Raji (cell line): ENCODE data around the gene EIF5AL1.

Experiments
- POLR2A ChIP-seq: IDR thresholded peaks from 2 replicates; pipeline ENCODE4 v1.6.1; 2011; ENCODE audit warnings: low read depth, low read length, control low read depth; ENCODE audit not compliant: insufficient read depth

Gene EIF5AL1

GRCh38 chr10:79496896-79497295, 15.4 kb upstream of the EIF5AL1 start:
- TF ChIP-seq POLR2A = no peak

DNA sequence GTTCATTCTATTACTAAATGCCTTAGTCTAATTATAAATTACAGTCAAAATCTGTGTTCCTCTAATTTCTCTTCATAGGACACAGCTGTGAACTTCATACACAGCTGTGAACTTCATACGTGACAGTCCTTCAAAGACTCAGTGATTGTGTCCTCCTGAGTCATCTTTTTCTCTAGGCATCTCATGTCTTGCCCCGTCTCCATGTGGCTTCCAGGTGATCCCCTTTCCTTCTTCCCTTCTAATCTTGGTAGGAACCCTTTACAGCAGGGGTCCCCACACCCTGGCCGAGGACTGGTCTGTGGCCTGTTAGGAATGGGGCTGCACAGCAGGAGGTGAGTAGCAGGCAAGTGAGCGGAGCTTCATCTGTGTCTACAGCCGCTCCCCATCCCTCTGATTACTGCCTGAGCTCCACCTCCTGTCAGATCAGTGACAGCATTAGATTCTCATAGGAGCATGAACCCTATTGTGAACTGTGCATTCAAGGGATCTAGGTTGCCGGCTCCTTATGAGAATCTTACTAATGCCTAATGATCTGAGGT, 14.0 kb upstream of the EIF5AL1 start:
- no peak for TF ChIP-seq POLR2A

DNA sequence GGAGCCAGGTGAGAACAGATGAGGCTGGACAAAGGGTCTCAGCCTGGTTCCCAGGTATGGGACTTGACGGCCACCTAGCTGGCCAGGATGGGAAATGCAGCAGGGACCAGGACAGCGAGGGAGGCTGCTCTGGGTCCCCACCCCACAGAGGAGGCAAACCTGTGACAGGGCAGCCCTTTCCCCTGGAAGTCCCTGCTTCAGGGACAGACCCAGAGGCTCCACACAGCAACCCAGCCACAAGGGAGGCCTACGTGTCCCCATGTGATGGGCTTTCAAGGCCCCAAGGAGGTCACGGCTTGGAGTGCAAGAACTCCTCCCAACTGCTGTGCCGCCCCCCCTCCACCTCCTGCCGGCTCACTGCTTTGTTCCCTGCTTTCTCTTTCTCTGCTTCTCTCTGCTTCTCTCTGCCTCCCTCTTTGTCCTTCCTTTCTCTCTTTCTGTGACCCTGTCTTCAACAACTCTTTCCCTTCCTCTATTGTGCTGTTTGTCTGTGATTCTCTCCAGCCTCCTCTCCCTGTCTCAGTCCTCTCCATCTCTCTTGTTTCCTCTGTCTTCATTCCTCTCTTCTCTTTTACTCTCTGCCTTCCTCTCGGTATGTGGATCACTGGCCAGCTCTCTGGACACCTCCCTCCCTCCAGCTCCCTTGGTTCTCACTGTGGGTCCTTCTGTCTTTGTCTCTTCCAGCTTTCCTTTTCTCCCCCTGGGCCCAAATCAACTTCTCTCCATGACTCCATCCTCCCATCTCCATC, 9.6 kb upstream of the EIF5AL1 start:
- no peak for TF ChIP-seq POLR2A

- TF ChIP-seq POLR2A = no peak
Measured at GRCh38 chr10:79505829-79506228, 6.5 kb upstream of the EIF5AL1 start.

DNA sequence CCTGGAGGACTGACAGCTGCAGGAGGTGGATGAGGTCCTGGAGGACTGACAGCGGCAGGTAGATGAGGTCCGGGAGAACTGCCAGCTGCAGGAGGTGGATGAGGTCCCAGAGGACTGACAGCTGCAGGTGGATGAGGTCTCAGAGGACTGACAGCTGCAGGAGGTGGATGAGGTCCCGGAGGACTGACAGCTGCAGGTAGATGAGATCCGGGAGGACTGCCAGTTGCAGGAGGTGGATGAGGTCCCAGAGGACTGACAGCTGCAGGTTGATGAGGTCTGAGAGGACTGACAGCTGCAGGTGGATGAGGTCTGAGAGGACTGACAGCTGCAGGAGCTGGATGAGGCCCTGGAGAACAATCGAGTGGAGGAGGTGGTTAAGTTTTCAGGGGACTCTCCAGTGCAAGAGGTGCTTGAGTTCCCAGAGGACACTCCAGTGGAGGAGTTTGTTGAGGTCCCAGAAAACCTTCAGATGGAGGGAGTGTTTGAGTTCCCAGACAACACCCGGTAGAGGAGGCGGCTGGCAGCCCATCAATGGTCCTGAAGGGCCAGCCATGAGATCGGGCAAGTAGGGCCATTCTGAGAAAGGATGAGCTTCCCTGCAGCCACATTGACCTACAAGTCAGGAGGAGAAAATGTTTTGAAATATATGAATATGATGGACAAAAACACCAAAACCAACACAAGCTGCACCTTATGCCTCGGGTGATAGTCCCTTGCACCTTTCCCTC, 4.7 kb upstream of the EIF5AL1 start:
- no peak for TF ChIP-seq POLR2A

DNA sequence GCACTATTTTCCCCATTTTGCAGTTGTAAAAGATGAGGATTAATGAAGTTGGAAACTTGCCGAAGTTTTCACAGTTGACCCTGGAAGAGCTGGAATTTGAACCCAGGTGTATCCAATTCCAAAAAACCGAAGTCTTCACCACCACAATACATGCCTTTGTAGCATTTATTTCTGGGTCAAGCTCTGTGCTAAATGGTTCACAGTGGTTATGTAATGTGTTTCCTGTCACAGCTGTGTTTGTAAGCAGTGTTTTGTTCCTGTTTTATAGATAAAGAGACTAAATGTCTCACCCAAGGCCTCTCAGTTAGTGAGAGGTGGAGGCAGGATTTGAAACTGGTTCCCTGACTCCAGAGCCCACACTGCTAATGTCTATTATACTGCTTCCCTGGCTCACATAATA, 30.3 kb downstream of the EIF5AL1 start:
- no peak for TF ChIP-seq POLR2A

DNA sequence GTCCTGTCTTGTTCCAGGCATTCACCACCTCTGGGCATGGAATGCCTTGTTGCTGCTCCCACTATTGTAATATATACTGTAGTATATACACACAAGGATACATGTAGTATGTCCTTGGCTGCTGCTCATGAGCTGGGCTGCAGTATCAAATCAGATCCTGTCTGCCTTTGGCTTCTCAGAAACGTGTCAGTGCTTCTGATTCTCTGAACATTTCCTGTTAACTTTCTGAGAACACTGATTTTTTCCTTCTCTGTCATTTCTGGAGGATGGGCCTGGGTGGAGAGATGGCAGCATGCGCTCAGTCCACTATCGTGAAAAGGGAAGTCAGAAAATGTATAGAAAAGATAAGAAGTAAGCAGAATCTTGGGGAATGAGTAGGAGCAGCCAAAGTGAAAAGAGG, 35.6 kb downstream of the EIF5AL1 start:
- TF ChIP-seq POLR2A = no peak

DNA sequence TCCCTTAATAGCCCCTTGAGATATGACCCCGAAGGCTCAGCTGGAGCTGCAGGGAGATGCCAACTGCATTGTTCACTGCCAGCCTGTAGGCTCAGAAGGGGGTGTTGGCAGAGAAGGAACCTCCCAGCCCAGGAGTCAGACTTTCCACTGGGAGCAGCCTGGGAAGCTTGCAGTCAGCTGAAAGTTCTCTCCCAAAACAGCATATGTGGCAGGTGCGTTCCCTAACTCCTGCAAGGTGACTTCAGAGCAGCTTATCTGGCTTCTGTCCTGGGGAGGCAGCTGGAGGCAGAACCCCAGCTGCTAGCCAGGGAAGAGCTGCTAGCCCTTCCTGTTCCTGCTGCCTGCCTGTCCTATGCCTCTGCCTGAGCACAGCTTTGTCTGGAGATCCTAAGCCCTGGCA, 39.8 kb downstream of the EIF5AL1 start:
- no peak for TF ChIP-seq POLR2A

GRCh38 chr10:79555354-79556309, 43.3 kb downstream of the EIF5AL1 start:
- TF ChIP-seq POLR2A = no peak

GRCh38 chr10:79559726-79560125, 47.4 kb downstream of the EIF5AL1 start:
- no peak for TF ChIP-seq POLR2A

- TF ChIP-seq POLR2A = no peak
Measured at GRCh38 chr10:79560160-79560709, 47.9 kb downstream of the EIF5AL1 start, which contains the start of gene SFTPA2. SFTPA2 (minus strand) TSS chr10:79560407; CDS start chr10:79559483, 924 bp downstream.

GRCh38 chr10:79561257-79561656, 48.9 kb downstream of the EIF5AL1 start:
- no peak for TF ChIP-seq POLR2A

DNA sequence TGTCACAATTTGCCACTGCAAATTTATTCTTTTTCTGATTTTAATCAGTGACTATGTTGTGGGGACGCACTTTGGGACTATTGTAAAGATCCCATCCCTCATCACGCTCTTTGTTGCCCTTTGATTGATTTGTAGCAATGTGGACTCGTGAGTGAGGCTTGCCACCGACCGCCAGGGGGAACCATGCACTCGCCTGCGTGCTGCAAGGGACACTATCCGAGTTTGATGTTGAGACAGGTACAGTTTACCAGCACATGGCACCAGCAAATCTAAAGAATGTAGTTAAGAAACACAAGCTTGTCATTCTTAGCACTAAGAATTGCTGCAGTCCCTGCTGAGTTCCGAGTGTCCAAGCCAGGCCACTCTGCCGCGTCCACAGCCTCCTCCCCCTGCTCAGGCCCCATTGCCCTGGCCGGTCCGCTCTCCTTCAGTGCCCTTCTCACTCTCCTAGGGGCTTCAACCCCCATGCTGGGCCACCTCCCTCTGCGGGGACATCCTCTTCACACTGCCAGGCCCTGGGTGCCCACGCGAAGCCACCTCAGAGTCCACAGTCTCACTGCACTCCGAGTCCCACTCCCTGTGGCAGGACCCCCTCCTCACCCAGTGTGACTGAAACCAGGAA, 49.9 kb downstream of the EIF5AL1 start:
- no peak for TF ChIP-seq POLR2A

GRCh38 chr10:79563426-79563825, 51.1 kb downstream of the EIF5AL1 start:
- no peak for TF ChIP-seq POLR2A
